Right lobe of liver (tissue), 4 donors: ENCODE results near the gene ZNF561.

Experiments used
- POLR2A ChIP-seq: fragments of 450-650 bp; IDR thresholded peaks from one replicate; pipeline ENCODE4 v1.6.1; 2017; ENCODE audit warnings: antibody characterized with exemption, mild to moderate bottlenecking
- TF ChIP-seq, protein P1 (sequence below), 4 donors: fragments of 200-600 bp in 3 of 4; fragments of 450-650 bp in 1 of 4; IDR thresholded peaks; one replicate each; pipeline versions ENCODE4 v1.5.1 to v1.8.0; 2016 to 2022; ENCODE audit warnings: antibody characterized with exemption in 4 of 4, mild to moderate bottlenecking in 2 of 4
- donor health status: DM: no; HTN: no; CAD: no.
- donor health status: DM: no; HTN: no; CAD: no.
- donor health status: DM: no; HTN: yes; CAD: no.

DNA sequence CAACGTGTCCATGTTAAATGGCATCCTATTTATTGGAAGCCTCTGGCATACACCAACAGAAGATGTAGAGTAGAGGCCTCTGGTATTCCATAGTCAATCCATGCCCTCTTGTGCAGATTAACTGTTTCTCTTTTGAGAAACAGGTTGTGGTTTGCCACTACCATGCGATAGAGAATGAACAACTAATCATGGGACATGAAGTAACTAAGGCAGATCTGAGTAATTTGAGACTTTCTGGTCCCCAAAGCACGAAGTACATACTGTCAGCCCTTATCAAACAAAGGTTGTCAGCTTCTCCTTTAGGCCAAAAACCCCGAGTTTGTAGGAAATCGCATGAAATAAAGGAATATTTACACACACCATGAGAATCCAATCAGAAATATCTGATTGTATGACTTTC lies 40.3 kb downstream of the ZNF561 start:
- no peak for TF ChIP-seq POLR2A
- TF ChIP-seq, protein P1, sequence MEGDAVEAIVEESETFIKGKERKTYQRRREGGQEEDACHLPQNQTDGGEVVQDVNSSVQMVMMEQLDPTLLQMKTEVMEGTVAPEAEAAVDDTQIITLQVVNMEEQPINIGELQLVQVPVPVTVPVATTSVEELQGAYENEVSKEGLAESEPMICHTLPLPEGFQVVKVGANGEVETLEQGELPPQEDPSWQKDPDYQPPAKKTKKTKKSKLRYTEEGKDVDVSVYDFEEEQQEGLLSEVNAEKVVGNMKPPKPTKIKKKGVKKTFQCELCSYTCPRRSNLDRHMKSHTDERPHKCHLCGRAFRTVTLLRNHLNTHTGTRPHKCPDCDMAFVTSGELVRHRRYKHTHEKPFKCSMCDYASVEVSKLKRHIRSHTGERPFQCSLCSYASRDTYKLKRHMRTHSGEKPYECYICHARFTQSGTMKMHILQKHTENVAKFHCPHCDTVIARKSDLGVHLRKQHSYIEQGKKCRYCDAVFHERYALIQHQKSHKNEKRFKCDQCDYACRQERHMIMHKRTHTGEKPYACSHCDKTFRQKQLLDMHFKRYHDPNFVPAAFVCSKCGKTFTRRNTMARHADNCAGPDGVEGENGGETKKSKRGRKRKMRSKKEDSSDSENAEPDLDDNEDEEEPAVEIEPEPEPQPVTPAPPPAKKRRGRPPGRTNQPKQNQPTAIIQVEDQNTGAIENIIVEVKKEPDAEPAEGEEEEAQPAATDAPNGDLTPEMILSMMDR (IDR thresholded peaks at IDR 0.05) = no peak
